HG03139 (cell line): ENCODE results near the gene TBL3.

Experiments used
- ATAC-seq: cut with Tn5 transposase; IDR thresholded peaks from one replicate; pipeline ENCODE4 v1.9.1; 2021; ENCODE audit not compliant: unreplicated experiment

Gene TBL3

GRCh38 chr16:1963806-1964505, 7.9 kb upstream of the TBL3 start:
- ATAC-seq = no peak

- ATAC-seq = peak; percentile 85
Measured at GRCh38 chr16:1964506-1965395, 7.1 kb upstream of the TBL3 start, which contains the start of gene RPS2. TSS of gene RPS2 (minus strand) at chr16:1964826. CDS start at chr16:1964625, 201 bp downstream.

- ATAC-seq = no peak
Measured at GRCh38 chr16:1965396-1966001, 6.4 kb upstream of the TBL3 start.

- no peak for ATAC-seq
Measured at GRCh38 chr16:1966460-1966859, 5.4 kb upstream of the TBL3 start, which contains the start of gene RNF151. TSS of gene RNF151 (plus strand) at chr16:1966856. CDS start at chr16:1966882, 26 bp downstream.

- ATAC-seq = no peak
Measured at GRCh38 chr16:1968146-1968953, 3.5 kb upstream of the TBL3 start.

GRCh38 chr16:1972490-1972877, 631 bp downstream of the TBL3 start:
- no peak for ATAC-seq

- ATAC-seq = no peak
Measured at GRCh38 chr16:1973461-1974156, 1.8 kb downstream of the TBL3 start.

GRCh38 chr16:1974157-1975070, 2.6 kb downstream of the TBL3 start:
- ATAC-seq = no peak

GRCh38 chr16:1975432-1976215, 3.8 kb downstream of the TBL3 start:
- no peak for ATAC-seq

GRCh38 chr16:1976216-1976520, 4.3 kb downstream of the TBL3 start:
- no peak for ATAC-seq

GRCh38 chr16:1976951-1977874, 5.4 kb downstream of the TBL3 start:
- no peak for ATAC-seq

GRCh38 chr16:1977875-1978268, 6.0 kb downstream of the TBL3 start:
- ATAC-seq = no peak

- no peak for ATAC-seq
Measured at GRCh38 chr16:1978476-1979120, 6.7 kb downstream of the TBL3 start.

- ATAC-seq = no peak
Measured at GRCh38 chr16:1979271-1980029, 7.6 kb downstream of the TBL3 start.

- no peak for ATAC-seq
Measured at GRCh38 chr16:1980030-1980769, 8.3 kb downstream of the TBL3 start.

GRCh38 chr16:1980770-1981087, 8.9 kb downstream of the TBL3 start:
- ATAC-seq = no peak
